Measurements from ENCODE around the gene ZBTB12. TPM values are rescaled to one million over a fixed set of nuclear protein-coding genes. Genes with fewer than 3 reads are reported as not detected.
A peak's percentile ranks its signal among the peaks of the same experiment; 100 is the strongest.

ZBTB12 gene
- total and polyA plus RNA-seq, 7 donors = 0.83 to 4.3 (median 1.2) TPM

DNA sequence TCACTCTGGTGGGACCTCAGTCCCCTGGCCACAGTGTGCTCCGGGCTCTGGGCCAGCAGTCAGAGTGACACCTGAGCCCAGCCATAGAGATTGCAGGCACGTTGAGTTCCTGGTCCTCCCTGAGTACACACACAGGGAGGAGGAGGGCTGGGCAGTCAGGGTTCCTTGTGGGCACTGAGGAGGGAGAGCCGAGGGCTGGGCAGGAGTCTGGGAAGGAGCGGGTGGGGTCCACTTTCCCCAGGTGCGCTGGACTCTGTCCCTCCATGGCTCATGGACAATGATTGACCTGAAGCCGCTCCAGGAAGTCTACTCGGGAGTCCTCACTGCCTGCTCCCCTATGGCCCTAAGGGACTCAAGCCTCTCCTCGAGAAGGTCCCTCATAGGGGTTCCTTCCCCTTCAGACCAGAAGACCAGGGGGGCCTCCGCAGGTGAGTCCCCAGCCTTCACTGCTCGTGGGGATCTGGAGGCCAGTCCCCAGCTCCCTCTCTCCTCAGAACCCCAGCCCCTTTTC is 24.2 kb downstream of the ZBTB12 start:
- no peaks in the 10 kb centered on the region for H3K27me3 ChIP-seq
- peak overlapping the region in 2 of 4 donors; percentile 27 to 40 for H3K27ac ChIP-seq
- TF ChIP-seq CTCF (IDR thresholded peaks at IDR 0.05) = no peak
- TF ChIP-seq POLR2A (IDR thresholded peaks at IDR 0.05) = peak in 1 of 2 donors; percentile 71
- peaks cover 23 to 34% (median 28%) of the 10 kb centered on the region in 4 donors for H3K36me3 ChIP-seq
- WGBS, 2 donors = 13 to 60% methylated on average over 10 of the region's 10 CpGs
- intact Hi-C loops (cut with DNase I) = no loop called here
- H3K4me3 ChIP-seq = peak overlapping the region in 1 of 4 donors; percentile 3
- H3K4me1 ChIP-seq = peaks cover 0 to 10% (median 4%) of the 10 kb centered on the region in 4 donors
- DNase-seq = peak; percentile 52
- H3K9me3 ChIP-seq = no peaks in the 10 kb centered on the region

DNA sequence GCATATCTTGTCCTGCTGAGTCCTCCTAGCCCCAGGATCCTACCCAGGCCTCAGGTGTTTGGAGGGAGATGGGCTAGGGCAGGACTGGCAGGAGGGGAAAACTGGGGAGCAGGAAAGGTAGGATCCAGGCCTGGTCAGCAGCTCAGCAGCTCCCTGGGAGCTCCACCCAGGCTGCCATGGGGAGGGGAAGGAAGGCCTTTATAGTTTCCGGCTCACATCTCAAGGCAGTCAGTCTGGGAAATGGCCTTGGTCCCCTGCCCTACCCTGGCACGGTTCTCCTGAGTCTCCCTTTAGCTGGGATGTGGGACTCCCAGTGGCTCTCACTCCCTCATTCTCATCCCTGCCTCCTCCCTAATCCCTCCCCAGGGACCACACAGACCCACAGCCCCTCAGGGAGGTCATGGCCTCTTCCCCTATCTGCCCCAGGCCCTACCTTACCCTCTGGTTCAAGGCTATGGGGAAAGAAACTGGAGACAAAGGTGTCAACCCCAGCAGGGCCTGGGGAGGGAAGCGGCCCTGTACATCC is 24.7 kb downstream of the ZBTB12 start:
- Histone ChIP-seq H3K4me1 (peaks cover 0 to 10% (median 4%) of the 10 kb centered on the region in 4 donors), H3K4me3 (no peak overlapping the region), H3K36me3 (peaks cover 18 to 29% (median 23%) of the 10 kb centered on the region in 4 donors), H3K27ac (peak overlapping the region in 2 of 4 donors; percentile 27 to 39), H3K9me3 (no peaks in the 10 kb centered on the region), H3K27me3 (no peaks in the 10 kb centered on the region)
- no peak for TF ChIP-seq CTCF (IDR thresholded peaks at IDR 0.05)
- no peak for TF ChIP-seq POLR2A (IDR thresholded peaks at IDR 0.05)
- TF ChIP-seq EP300 (IDR thresholded peaks at IDR 0.05) = no peak
- TF ChIP-seq POLR2AphosphoS5 (IDR thresholded peaks at IDR 0.05) = no peak
- 16 to 64% methylated on average over 3 of the region's 3 CpGs for WGBS, 2 donors
- DNase-seq = no peak
- intact Hi-C loops (cut with DNase I) = no loop called here

- 75 to 89% methylated on average over 7 of the region's 7 CpGs for WGBS, 2 donors
- Histone ChIP-seq H3K27ac (no peak overlapping the region), H3K4me3 (no peak overlapping the region), H3K4me1 (peaks cover 0 to 10% (median 4%) of the 10 kb centered on the region in 4 donors), H3K36me3 (peaks cover 14 to 21% (median 18%) of the 10 kb centered on the region in 4 donors), H3K9me3 (no peaks in the 10 kb centered on the region), H3K27me3 (no peaks in the 10 kb centered on the region)
- intact Hi-C loops (cut with DNase I) = no loop called here
- DNase-seq = no peak
- TF ChIP-seq CTCF (IDR thresholded peaks at IDR 0.05) (no peak), POLR2AphosphoS5 (IDR thresholded peaks at IDR 0.05) (no peak)
Observed at GRCh38 chr6:31876357-31876756, 25.5 kb downstream of the ZBTB12 start.

DNA sequence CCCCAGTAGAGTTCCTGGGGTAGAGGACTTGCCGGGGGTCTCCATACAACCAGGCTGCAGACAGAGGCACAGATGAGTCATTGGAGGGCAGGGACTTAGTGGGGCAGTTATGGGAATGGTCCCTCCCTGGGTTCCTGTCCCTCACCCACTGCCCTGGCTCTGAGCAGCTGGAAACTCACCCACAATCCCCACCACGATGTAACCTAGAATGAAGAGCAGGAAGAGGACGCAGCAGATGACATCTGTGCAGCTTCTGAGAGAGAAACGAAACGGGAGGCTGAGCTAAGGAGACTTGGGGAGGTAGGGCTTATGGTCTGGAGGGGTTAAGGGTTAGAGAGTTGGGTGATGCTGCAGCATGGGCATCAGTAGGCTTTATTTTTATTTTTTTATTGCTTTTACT is 26.0 kb downstream of the ZBTB12 start:
- Histone ChIP-seq H3K27me3 (no peaks in the 10 kb centered on the region), H3K4me3 (no peak overlapping the region), H3K9me3 (no peaks in the 10 kb centered on the region), H3K4me1 (peaks cover 0 to 10% (median 4%) of the 10 kb centered on the region in 4 donors), H3K36me3 (peaks cover 9 to 16% (median 14%) of the 10 kb centered on the region in 4 donors), H3K27ac (no peak overlapping the region)
- intact Hi-C loops (cut with DNase I) = no loop called here
- 43 to 52% methylated on average over 5 of the region's 5 CpGs for WGBS, 2 donors
- TF ChIP-seq EP300 (IDR thresholded peaks at IDR 0.05) (no peak), POLR2AphosphoS5 (IDR thresholded peaks at IDR 0.05) (no peak)
- DNase-seq = no peak

GRCh38 chr6:31874836-31875572 is 26.9 kb downstream of the ZBTB12 start:
- Histone ChIP-seq H3K4me1 (peaks cover 0 to 10% (median 4%) of the 10 kb centered on the region in 4 donors), H3K36me3 (peaks cover 6 to 7% (median 7%) of the 10 kb centered on the region in 4 donors), H3K4me3 (no peak overlapping the region), H3K27me3 (no peaks in the 10 kb centered on the region), H3K9me3 (no peaks in the 10 kb centered on the region), H3K27ac (peak overlapping the region in 2 of 4 donors; percentile 31 to 39)
- intact Hi-C loops (cut with DNase I) = no loop called here
- WGBS, 2 donors = 23 to 60% methylated on average over 5 of the region's 5 CpGs
- TF ChIP-seq POLR2A (IDR thresholded peaks at IDR 0.05) = no peak
- TF ChIP-seq EP300 (IDR thresholded peaks at IDR 0.05) = no peak
- TF ChIP-seq CTCF (IDR thresholded peaks at IDR 0.05) = no peak
- TF ChIP-seq POLR2AphosphoS5 (IDR thresholded peaks at IDR 0.05) = no peak
- DNase-seq = no peak
